Activated naive CD8-positive, alpha-beta T cell (primary cell): Measurements from ENCODE around the gene HPS6.
"Not testable (repeated sequence)": the region's sequence is repeated elsewhere in the genome, so short reads cannot be mapped to it uniquely, and the experiment has no call there.

Source experiments
- H3K27ac Mint-ChIP-seq: one replicate; pipeline ENCODE4 v1.8.0; 2021; ENCODE audit warnings: mixed read lengths
- H3K27me3 Mint-ChIP-seq: one replicate; pipeline ENCODE4 v1.8.0; 2021; ENCODE audit warnings: mixed read lengths
- H3K36me3 Mint-ChIP-seq: one replicate; pipeline ENCODE4 v1.8.0; 2021; ENCODE audit warnings: mixed read lengths
- H3K4me1 Mint-ChIP-seq: one replicate; pipeline ENCODE4 v1.8.0; 2021; ENCODE audit warnings: low read depth, mixed read lengths
- H3K4me3 Mint-ChIP-seq: one replicate; pipeline ENCODE4 v1.8.0; 2021; ENCODE audit warnings: mild to moderate bottlenecking, mixed read lengths
- H3K9me3 Mint-ChIP-seq: one replicate; pipeline ENCODE4 v1.8.0; 2021; ENCODE audit warnings: low read depth, mixed read lengths

HPS6 gene

DNA sequence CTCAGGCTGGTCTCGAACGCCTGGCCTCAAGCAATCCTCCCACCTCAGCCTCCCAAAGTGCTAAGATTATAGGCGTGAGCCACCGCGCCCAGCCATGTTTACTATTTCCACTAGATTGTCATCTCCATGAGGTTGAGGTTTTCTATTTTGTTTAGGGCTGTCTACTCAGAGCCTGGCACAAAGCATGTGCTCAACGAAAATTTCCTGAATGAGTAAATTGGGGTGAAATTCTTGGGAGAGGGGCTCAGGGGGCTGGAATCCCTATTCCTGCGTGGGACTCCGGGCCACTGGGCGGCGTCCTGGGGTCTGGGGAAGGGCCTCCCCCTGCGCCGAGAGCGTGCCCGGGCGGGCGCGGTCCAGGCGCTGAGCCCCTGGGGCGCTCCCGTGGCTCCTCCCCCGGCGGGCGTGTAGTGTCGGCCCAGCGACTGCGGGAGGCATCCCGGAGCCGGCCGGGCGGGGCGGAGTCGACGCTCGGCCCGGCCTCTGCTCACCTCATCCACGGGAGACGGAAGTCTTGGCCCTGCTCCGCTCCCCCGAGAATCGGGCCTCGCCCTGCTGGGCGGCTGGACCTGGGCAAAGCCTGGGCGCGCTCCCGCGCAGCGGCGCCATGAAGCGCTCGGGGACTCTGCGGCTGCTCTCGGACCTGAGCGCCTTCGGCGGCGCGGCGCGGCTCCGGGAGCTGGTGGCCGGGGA, at the start of gene HPS6:
TSS of gene HPS6 (plus strand) at position 482 of the 693 bp plus-strand sequence. CDS start at position 608, 126 bp downstream.
- Mint-ChIP-seq H3K4me3 (peak within 1 kb of the TSS; percentile 89), H3K27me3 (no peaks in the 10 kb centered on the region), H3K9me3 (no peaks in the 10 kb centered on the region), H3K36me3 (no peaks in the 10 kb centered on the region), H3K27ac (peak within 1 kb of the TSS; percentile 95), H3K4me1 (peaks cover 25% of the 10 kb centered on the region)

DNA sequence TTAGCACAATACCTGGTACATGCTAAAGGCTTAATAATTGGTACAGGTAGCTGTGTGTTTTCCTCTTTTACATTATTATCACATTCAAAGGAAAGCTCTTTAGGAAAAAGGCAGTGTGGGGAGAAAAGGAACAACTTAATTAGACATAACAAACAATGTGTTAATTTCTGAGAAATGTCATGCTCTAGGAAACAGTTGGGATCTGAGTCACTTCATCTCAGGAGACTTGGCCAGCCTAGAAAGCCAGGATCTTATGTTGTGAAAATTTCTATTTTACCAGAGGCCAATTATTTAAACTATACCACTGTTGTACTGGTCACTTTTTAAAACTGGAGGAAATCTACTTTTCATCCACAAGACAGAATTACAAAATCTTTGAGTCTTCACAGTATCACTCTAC, 48.7 kb upstream of the HPS6 start:
- peaks cover 4% of the 10 kb centered on the region for H3K36me3 Mint-ChIP-seq
- H3K27me3 Mint-ChIP-seq, result no peaks in the 10 kb centered on the region
- no peak overlapping the region for H3K27ac Mint-ChIP-seq
- H3K4me1 Mint-ChIP-seq, result no peaks in the 10 kb centered on the region
- H3K4me3 Mint-ChIP-seq, result no peak overlapping the region
- no peaks in the 10 kb centered on the region for H3K9me3 Mint-ChIP-seq

DNA sequence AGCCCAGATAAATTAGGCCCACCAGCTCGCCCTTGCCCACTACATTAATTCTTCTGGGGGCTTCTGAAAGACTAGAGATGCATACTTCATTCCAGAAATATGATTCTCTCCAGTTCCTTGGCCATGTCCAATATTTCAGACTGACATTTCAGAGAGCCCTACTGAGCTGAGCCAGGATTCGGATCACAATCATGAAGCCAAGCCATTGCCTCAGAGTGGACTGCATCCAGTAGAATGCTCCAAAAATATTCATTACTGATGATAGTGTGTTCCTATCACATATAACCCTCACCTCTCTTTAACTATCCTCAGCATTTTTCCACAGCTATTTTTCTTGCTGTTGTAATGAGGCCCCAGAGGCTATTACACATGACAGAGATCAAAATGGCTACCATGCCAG, 47.9 kb upstream of the HPS6 start:
- no peaks in the 10 kb centered on the region for H3K27me3 Mint-ChIP-seq
- H3K9me3 Mint-ChIP-seq, result no peaks in the 10 kb centered on the region
- peaks cover 1% of the 10 kb centered on the region for H3K4me1 Mint-ChIP-seq
- no peak overlapping the region for H3K27ac Mint-ChIP-seq
- H3K36me3 Mint-ChIP-seq, result peaks cover 6% of the 10 kb centered on the region
- no peak overlapping the region for H3K4me3 Mint-ChIP-seq

DNA sequence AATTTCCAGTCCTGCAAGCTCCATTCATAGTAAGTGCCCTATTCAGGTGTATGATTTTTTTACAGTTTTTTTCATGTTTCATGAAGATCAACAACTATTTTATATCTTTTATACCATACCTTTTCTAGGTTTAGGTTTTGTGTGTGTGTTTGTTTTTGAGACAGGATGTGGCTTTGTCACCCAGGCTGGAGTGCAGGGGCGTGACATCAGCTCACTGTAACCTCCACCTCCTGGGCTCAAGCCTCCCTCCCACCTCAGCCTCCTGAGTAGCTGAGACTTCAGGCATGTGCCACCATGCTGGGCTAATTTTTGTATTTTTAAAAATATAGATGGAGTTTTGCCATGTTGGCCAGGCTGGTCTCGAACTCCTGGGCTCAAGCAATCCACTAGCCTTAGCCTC, 44.2 kb upstream of the HPS6 start:
- peaks cover 1% of the 10 kb centered on the region for H3K4me1 Mint-ChIP-seq
- H3K9me3 Mint-ChIP-seq, result no peaks in the 10 kb centered on the region
- no peak overlapping the region for H3K27ac Mint-ChIP-seq
- H3K27me3 Mint-ChIP-seq, result no peaks in the 10 kb centered on the region
- no peak overlapping the region for H3K4me3 Mint-ChIP-seq
- H3K36me3 Mint-ChIP-seq, result peaks cover 6% of the 10 kb centered on the region

DNA sequence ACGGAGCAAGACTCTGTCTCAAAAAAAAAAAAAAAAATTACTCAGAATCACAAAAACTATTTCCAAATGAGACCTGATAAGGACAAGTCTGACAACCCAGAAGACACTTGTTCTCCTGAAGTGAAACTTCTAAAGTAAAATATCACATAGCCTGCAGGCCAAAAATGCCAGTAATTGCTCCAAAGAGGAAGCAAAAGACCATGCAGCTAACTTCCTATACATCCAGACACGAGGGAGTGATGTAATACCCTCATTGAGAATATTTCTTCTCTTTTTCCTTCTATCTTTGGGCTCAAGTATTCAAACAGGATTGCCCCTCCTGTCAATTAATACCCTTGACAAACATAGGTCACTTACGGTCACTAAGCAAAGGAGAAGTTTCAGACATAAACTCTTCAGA, 40.4 kb upstream of the HPS6 start:
- no peak overlapping the region for H3K27ac Mint-ChIP-seq
- no peaks in the 10 kb centered on the region for H3K27me3 Mint-ChIP-seq
- H3K36me3 Mint-ChIP-seq, result peaks cover 11% of the 10 kb centered on the region
- H3K4me1 Mint-ChIP-seq, result peaks cover 1% of the 10 kb centered on the region
- no peak overlapping the region for H3K4me3 Mint-ChIP-seq
- no peaks in the 10 kb centered on the region for H3K9me3 Mint-ChIP-seq

DNA sequence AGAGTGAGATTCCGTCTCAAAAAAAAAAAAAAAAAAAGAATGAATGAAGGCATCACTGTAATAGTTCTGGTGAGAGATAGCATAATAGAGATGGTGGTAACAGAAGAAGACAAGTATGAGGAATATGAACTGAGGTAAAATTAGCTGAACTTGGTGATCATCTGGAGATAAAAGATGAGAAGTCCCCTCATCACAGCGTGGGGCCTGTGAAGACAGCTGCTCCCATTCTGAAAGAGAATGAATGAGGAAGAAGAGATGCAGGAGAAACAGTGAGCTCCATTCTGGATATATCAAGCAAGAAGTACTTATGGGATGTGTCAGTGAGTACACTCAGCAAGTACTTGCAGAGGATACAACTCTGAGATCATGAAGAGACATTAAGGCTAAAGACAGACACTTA, 37.9 kb upstream of the HPS6 start:
- no peak overlapping the region for H3K4me3 Mint-ChIP-seq
- no peak overlapping the region for H3K27ac Mint-ChIP-seq
- H3K36me3 Mint-ChIP-seq, result peaks cover 7% of the 10 kb centered on the region
- H3K27me3 Mint-ChIP-seq, result no peaks in the 10 kb centered on the region
- H3K4me1 Mint-ChIP-seq, result no peaks in the 10 kb centered on the region
- H3K9me3 Mint-ChIP-seq, result no peaks in the 10 kb centered on the region

DNA sequence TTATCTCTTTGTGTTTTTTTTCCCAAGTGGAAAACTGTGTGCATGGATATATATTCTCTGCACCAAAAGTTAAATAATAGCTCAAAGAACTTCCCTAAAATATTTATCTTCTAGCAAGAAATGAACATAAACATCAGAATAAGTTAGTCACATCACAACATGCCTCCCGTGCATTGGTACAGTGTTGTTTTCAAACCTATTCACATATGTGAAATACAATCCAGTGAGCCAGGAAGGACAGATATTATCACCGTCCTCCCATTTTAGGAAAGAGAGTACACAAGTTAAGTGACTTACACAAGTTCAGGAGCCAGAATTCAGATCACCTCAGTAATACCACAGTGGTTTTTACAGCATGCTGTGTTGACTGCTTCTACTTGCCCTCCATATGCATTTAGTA, 31.4 kb upstream of the HPS6 start:
- H3K4me3 Mint-ChIP-seq, result no peak overlapping the region
- no peaks in the 10 kb centered on the region for H3K4me1 Mint-ChIP-seq
- H3K9me3 Mint-ChIP-seq, result no peaks in the 10 kb centered on the region
- H3K27me3 Mint-ChIP-seq, result no peaks in the 10 kb centered on the region
- H3K36me3 Mint-ChIP-seq, result peaks cover 2% of the 10 kb centered on the region
- no peak overlapping the region for H3K27ac Mint-ChIP-seq

DNA sequence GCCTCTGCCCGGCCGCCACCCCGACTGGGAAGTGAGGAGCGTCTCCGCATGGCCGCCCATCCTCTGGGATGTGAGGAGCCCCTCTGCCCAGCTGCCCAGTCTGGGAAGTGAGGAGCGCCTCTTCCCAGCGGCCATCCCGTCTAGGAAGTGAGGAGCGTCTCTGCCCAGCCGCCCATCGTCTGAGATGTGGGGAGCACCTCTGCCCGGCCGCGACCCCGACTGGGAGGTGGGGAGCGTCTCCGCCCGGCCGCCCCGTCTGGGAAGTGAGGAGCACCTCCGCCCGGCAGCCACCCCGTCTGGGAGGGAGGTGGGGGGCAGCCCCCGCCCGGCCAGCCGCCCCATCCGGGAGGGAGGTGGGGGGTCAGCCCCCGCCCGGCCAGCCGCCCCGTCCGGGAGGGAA, 29.3 kb upstream of the HPS6 start:
- H3K4me3 Mint-ChIP-seq, H3K27me3 Mint-ChIP-seq, H3K9me3 Mint-ChIP-seq, H3K4me1 Mint-ChIP-seq, H3K27ac Mint-ChIP-seq, H3K36me3 Mint-ChIP-seq: not testable (repeated sequence)

DNA sequence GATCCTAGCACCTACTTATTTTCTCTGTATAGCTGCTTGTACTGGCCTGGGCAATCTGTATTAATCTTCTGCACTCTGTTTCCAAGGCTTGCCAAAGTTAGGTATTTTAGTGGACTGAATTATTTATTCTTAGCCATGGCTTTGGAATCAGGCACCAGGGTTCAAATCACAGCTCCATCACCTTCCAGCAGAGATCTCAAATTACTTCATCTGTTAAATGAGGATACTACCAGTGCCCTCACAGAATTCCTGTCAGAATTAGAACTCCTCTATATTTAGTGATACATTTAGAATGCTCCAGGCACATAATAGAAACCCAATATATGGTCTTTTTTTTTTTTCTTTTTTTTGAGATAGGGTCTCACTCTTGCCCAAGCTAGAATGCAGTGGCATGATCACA, 26.7 kb upstream of the HPS6 start:
- no peak overlapping the region for H3K27ac Mint-ChIP-seq
- H3K27me3 Mint-ChIP-seq, result no peaks in the 10 kb centered on the region
- H3K4me3 Mint-ChIP-seq, result no peak overlapping the region
- no peaks in the 10 kb centered on the region for H3K9me3 Mint-ChIP-seq
- peaks cover 11% of the 10 kb centered on the region for H3K4me1 Mint-ChIP-seq
- H3K36me3 Mint-ChIP-seq, result peaks cover 2% of the 10 kb centered on the region

DNA sequence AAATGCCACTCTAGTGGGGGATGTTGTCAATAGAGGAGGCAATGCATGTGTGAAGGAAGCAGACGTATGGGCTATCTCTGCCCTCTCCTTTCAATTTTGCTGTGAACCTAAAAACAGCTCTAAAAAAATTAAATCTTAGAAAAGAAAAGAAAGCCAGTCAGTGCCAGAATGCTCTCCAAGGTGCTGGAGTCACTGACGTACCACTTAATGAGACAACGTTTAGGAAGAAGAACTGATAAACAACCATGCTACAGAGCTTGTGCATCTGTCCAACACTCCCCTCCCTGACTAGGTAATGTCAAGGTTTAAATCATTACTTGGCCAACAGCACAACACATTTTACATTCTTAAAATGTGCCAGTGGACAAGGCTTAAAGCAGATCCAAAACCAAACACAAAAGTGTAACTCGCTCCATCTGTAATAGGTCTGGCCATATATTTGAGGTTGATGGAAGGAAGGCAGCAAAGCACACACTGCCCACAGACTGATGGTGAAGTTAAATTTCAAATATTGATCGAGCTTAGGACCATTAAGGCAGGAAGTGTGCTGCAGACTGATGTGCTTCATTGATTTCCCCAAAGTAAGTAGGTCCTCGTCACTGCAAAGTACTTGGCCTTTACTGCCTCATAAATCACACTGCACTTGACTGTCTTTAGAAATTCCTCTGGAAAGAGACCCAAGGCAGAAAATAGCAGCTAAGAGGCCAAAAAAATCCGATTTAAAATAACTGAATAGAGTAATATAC, 24.7 kb upstream of the HPS6 start:
- no peaks in the 10 kb centered on the region for H3K27me3 Mint-ChIP-seq
- no peak overlapping the region for H3K4me3 Mint-ChIP-seq
- peaks cover 20% of the 10 kb centered on the region for H3K4me1 Mint-ChIP-seq
- no peaks in the 10 kb centered on the region for H3K9me3 Mint-ChIP-seq
- no peak overlapping the region for H3K27ac Mint-ChIP-seq
- H3K36me3 Mint-ChIP-seq, result peaks cover 2% of the 10 kb centered on the region

DNA sequence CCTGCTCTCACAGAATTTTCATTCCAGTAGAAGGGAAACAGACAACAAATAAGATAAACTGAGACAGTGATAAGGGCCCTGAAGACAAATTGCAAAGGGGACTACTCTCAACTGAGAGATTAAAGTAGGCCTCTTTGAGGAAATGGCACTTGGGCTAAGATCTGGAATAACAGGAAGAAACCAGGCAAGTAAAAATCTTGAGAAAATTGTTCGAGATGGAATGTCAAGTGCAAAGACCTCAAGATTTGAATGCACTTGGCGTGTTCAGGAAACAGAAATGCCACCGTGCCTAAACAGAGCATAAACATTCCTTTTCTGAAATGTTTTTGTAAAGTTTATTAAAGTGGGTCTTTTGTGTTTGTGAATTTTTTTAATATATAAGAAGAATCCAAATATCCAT, 19.9 kb upstream of the HPS6 start:
- H3K4me3 Mint-ChIP-seq, result no peak overlapping the region
- H3K4me1 Mint-ChIP-seq, result peaks cover 43% of the 10 kb centered on the region
- no peaks in the 10 kb centered on the region for H3K9me3 Mint-ChIP-seq
- no peaks in the 10 kb centered on the region for H3K36me3 Mint-ChIP-seq
- no peaks in the 10 kb centered on the region for H3K27me3 Mint-ChIP-seq
- peak overlapping the region; percentile 16 for H3K27ac Mint-ChIP-seq

DNA sequence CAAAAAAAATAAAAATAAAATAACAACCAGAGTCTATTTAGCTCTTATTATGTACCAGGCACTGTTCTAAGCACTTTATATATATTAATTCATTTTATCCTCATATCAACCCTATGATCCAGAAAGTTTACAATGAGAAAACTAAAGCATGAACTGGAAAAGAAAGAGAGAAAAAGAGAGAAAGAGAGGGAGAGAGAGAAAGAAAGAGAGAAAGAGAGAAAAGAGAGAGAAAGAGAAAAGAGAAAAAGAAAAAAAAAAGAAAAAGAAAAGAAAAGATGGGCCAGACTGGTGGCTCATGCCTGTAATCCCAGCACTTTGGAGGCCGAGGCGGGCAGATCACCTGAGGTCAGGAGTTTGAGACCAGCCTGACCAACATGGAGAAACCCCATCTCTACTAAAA, 19.1 kb upstream of the HPS6 start:
- H3K4me3 Mint-ChIP-seq, result no peak overlapping the region
- no peak overlapping the region for H3K27ac Mint-ChIP-seq
- H3K36me3 Mint-ChIP-seq, result no peaks in the 10 kb centered on the region
- peaks cover 42% of the 10 kb centered on the region for H3K4me1 Mint-ChIP-seq
- no peaks in the 10 kb centered on the region for H3K27me3 Mint-ChIP-seq
- no peaks in the 10 kb centered on the region for H3K9me3 Mint-ChIP-seq

DNA sequence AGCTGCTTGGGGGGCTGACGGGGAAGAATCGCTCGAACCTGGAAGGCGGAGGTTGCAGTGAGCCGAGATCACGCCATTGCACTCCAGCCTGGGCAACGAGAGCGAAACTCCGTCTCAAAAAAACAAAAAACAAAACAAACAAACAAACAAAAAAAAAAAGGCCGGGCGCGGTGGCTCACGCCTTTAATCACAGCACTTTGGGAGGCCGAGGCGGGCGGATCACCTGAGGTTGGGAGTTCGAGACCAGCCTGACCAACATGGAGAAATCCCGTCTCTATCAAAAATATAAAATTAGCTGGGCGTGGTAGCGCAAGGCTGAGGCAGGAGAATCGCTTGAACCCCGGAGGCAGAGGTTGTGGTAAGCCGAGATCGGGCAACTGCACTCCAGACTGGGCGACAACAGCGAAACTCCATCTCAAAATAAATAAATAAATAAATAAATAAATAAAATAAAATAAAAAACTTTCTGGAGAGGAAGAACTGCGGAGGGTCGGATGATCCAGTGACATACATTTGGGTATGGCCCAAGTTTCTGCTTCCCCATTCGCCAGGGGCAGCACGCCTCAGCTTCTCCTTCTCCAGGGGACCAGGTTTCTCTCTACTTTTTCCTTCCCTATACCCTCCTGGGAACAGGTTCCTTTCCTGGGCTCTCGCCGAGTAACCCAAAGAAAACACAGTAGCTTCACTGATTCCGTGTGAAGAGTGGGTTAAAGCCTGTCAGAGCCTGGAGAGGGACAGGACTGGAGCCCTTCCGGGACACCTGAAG, 10.1 kb upstream of the HPS6 start:
- not testable (repeated sequence) for H3K9me3 Mint-ChIP-seq, H3K36me3 Mint-ChIP-seq
- H3K27ac Mint-ChIP-seq, result peak overlapping the region; percentile 81

DNA sequence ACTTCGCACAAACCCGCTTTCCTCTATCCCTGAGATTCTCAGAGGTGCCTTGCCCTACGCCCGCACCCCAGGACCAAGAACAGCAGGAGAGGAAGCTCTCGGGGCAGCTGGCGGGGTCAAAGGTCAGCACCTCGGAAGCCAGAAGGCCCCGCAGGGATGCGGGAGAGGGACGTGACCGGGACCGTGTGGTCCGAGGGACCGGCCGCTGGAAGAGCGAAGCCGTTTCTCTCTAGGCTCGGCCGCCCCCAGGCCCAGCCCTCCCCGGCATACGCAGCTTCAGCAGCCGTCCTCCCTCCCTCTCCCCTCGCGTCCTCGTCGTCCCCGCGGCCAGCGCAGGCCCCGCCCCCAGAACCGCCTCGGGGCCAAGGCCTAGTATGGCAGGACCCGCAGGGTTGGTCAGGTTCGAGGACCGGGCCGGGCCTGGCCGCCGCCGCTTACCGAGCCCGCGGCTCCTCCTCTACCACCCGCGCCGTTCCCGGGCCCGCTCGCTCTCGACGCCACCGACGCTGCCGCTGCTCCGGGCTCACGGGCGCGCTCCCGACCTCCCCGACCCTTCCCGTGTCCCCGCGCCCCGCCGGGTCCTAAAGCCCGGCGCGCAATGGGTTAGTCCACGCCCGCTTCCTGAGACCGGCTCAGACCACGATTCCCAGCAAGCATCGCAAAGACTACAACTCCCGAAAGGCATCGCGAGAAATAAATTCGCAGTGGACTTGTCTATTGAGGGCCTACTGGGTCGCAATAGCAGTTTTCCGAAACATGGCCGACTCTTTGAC, 9.3 kb upstream of the HPS6 start, which contains the start of gene ARMH3:
TSS of gene ARMH3 (minus strand) at position 527 of the 773 bp plus-strand sequence. CDS start 16,059 bp downstream, outside the sequence.
- peaks cover 39% of the 10 kb centered on the region for H3K4me1 Mint-ChIP-seq
- H3K36me3 Mint-ChIP-seq, result no peaks in the 10 kb centered on the region
- peak within 1 kb of the TSS; percentile 93 for H3K27ac Mint-ChIP-seq
- H3K9me3 Mint-ChIP-seq, result no peaks in the 10 kb centered on the region
- peak within 1 kb of the TSS; percentile 97 for H3K4me3 Mint-ChIP-seq
- H3K27me3 Mint-ChIP-seq, result no peaks in the 10 kb centered on the region

More for the DNA sequence above, 10.1 kb upstream of the HPS6 start:
- H3K4me3 Mint-ChIP-seq, result peak overlapping the region; percentile 97
- not testable (repeated sequence) for H3K27me3 Mint-ChIP-seq
- peaks cover 39% of the 10 kb centered on the region for H3K4me1 Mint-ChIP-seq
